Measurements from ENCODE around the gene KRT6C. TPM values are rescaled to one million over a fixed set of nuclear protein-coding genes. Genes with fewer than 3 reads are reported as not detected.
A peak's percentile ranks its signal among the peaks of the same experiment; 100 is the strongest.

The KRT6C gene
- total RNA-seq (2014; rRNA removed; shearing (Covaris generic)) = not detected in 2 replicates
- polyA plus RNA-seq (2015; cell fraction: cytosol; rRNA removed) = not detected in 2 replicates
- not detected in 2 replicates for polyA plus RNA-seq (2015; cell fraction: nucleus; rRNA removed)

GRCh38 chr12:52473768-52474167, at the start of gene KRT6C:
TSS of gene KRT6C (minus strand) at chr12:52473805. CDS start at chr12:52473737, 68 bp downstream.
- no peak for DNase-seq (ENCODE audit: low read depth)

- no peak for DNase-seq (ENCODE audit: low read depth)
Measured at GRCh38 chr12:52522346-52523011, 48.9 kb upstream of the KRT6C start.

GRCh38 chr12:52521568-52522266, 48.1 kb upstream of the KRT6C start:
- DNase-seq (ENCODE audit: low read depth) = peak; percentile 60

GRCh38 chr12:52521175-52521567, 47.6 kb upstream of the KRT6C start:
- no peak for DNase-seq (ENCODE audit: low read depth)

- DNase-seq (ENCODE audit: low read depth) = no peak
Measured at GRCh38 chr12:52519826-52520662, 46.4 kb upstream of the KRT6C start, which contains the start of gene KRT5. TSS of gene KRT5 (minus strand) at chr12:52520394. CDS start at chr12:52520296, 98 bp downstream.

GRCh38 chr12:52519387-52519703, 45.7 kb upstream of the KRT6C start:
- no peak for DNase-seq (ENCODE audit: low read depth)

GRCh38 chr12:52518574-52519386, 45.2 kb upstream of the KRT6C start:
- DNase-seq (ENCODE audit: low read depth) = no peak

- DNase-seq (ENCODE audit: low read depth) = no peak
Measured at GRCh38 chr12:52517888-52518287, 44.3 kb upstream of the KRT6C start.

- no peak for DNase-seq (ENCODE audit: low read depth)
Measured at GRCh38 chr12:52517005-52517835, 43.6 kb upstream of the KRT6C start.

- no peak for DNase-seq (ENCODE audit: low read depth)
Measured at GRCh38 chr12:52515927-52516831, 42.6 kb upstream of the KRT6C start.

GRCh38 chr12:52515319-52515646, 41.7 kb upstream of the KRT6C start:
- DNase-seq (ENCODE audit: low read depth) = no peak

GRCh38 chr12:52514471-52515318, 41.1 kb upstream of the KRT6C start:
- no peak for DNase-seq (ENCODE audit: low read depth)

GRCh38 chr12:52513736-52514135, 40.1 kb upstream of the KRT6C start:
- DNase-seq (ENCODE audit: low read depth) = no peak

GRCh38 chr12:52508211-52508610, 34.6 kb upstream of the KRT6C start:
- DNase-seq (ENCODE audit: low read depth) = no peak

- DNase-seq (ENCODE audit: low read depth) = peak; percentile 46
Measured at GRCh38 chr12:52506858-52507715, 33.5 kb upstream of the KRT6C start.

GRCh38 chr12:52502877-52503276, 29.3 kb upstream of the KRT6C start:
- no peak for DNase-seq (ENCODE audit: low read depth)

- no peak for DNase-seq (ENCODE audit: low read depth)
Measured at GRCh38 chr12:52501490-52501889, 27.9 kb upstream of the KRT6C start.
